B cell (primary cell): ENCODE data around the gene ARID3C. TPM values are rescaled to one million over a fixed set of nuclear protein-coding genes. Genes with fewer than 3 reads are reported as not detected.
A peak's percentile ranks its signal among the peaks of the same experiment; 100 is the strongest.

Experiments used
- ATAC-seq: fragments of 200-7000 bp; cut with Tn5 transposase; one replicate; pipeline ENCODE4 v1.10.0; 2021; ENCODE audit warnings: low read depth, mild to moderate bottlenecking, moderate number of reproducible peaks, moderate library complexity
- CTCF ChIA-PET: fragments of 350-600 bp; sonication (Branson Sonifier 250); formaldehyde crosslinking; loops from one replicate; lab custom pipeline; 2021; ENCODE audit warnings: antibody characterized with exemption, inconsistent platforms; lab: Charles Lee
- POLR2A ChIA-PET: fragments of 350-600 bp; sonication (Branson Sonifier 250); formaldehyde crosslinking; loops from one replicate; lab custom pipeline; 2021; ENCODE audit warnings: antibody characterized with exemption; lab: Charles Lee
- DNase-seq: peaks from one replicate; pipeline ENCODE4 v3.0.0; 2013
- H2AFZ ChIP-seq: 2 replicates; pipeline ENCODE4 v1.6.1; 2012; ENCODE audit warnings: mild to moderate bottlenecking, low read depth, low read length; ENCODE audit not compliant: insufficient read depth, poor library complexity, severe bottlenecking
- H3K27ac ChIP-seq, 2 donors: 1 replicate in 1 of 2; 2 replicates in 1 of 2; pipeline ENCODE4 v1.5.1; 2012 to 2013; ENCODE audit warnings: low read length in 2 of 2, mild to moderate bottlenecking in 2 of 2, moderate library complexity in 1 of 2
- H3K27me3 ChIP-seq, 4 experiments: fragments of 200-600 bp in 1 of 4; sonication (generic) in 1 of 4; replicated peaks in 1 of 4; 1 replicate in 2 of 4; 2 replicates in 2 of 4; pipeline versions ENCODE4 v1.6.1 to v1.7.0; 2013 to 2016; ENCODE audit warnings: low read length in 3 of 4, mild to moderate bottlenecking in 2 of 4, mixed read lengths in 1 of 4, moderate library complexity in 1 of 4; ENCODE audit not compliant: insufficient read depth in 4 of 4, control insufficient read depth in 3 of 4; ENCODE audit errors: control extremely low read depth in 1 of 4
- H3K36me3 ChIP-seq, 2 experiments: replicated peaks in 1 of 2; 1 replicate in 1 of 2; 2 replicates in 1 of 2; pipeline versions ENCODE4 v1.6.1 to v1.7.1; 2013; ENCODE audit warnings: low read length in 1 of 2; ENCODE audit not compliant: insufficient read depth in 2 of 2, control insufficient read depth in 1 of 2; ENCODE audit errors: control extremely low read depth in 1 of 2, extremely low read depth in 1 of 2
- H3K4me1 ChIP-seq, 2 donors: fragments of 200-600 bp in 1 of 2; sonication (generic) in 1 of 2; 1 replicate in 1 of 2; 2 replicates in 1 of 2; pipeline versions ENCODE4 v1.5.1 to v1.6.1; 2013 to 2017; ENCODE audit warnings: low read length in 2 of 2; ENCODE audit not compliant: control insufficient read depth in 2 of 2, insufficient read depth in 2 of 2
- H3K4me2 ChIP-seq: replicated peaks from 2 replicates; pipeline ENCODE3; 2012; ENCODE audit warnings: mild to moderate bottlenecking, low read depth, low read length; ENCODE audit not compliant: poor library complexity, severe bottlenecking
- H3K4me3 ChIP-seq, 5 experiments: fragments of 200-600 bp in 1 of 5; sonication (generic) in 1 of 5; 1 replicate in 3 of 5; 2 replicates in 2 of 5; pipeline versions ENCODE4 v1.5.1 to v1.7.0; 2011 to 2016; ENCODE audit warnings: low read length in 4 of 5, mild to moderate bottlenecking in 4 of 5, low read depth in 2 of 5, control low read depth in 1 of 5, moderate library complexity in 1 of 5; ENCODE audit not compliant: insufficient read depth in 1 of 5; ENCODE audit errors: control extremely low read depth in 1 of 5, extremely low read depth in 1 of 5
- H3K79me2 ChIP-seq: fragments of 200-600 bp; sonication (generic); one replicate; pipeline ENCODE4 v1.6.0; 2016; ENCODE audit warnings: low read length; ENCODE audit not compliant: control insufficient read depth, insufficient read depth
- H3K9ac ChIP-seq: fragments of 200-600 bp; sonication (generic); 2 replicates; pipeline ENCODE4 v1.6.1; 2017; ENCODE audit warnings: mild to moderate bottlenecking, low read length, moderate library complexity
- H3K9me3 ChIP-seq, 3 donors: one replicate each; pipeline versions ENCODE4 v1.6.1 to v1.7.1; 2013; ENCODE audit warnings: low read length in 2 of 3; ENCODE audit not compliant: control insufficient read depth in 2 of 3, insufficient read depth in 1 of 3; ENCODE audit errors: control extremely low read depth in 1 of 3
- H4K20me1 ChIP-seq: 2 replicates; pipeline ENCODE4 v1.6.0; 2012; ENCODE audit warnings: mild to moderate bottlenecking, low read length; ENCODE audit not compliant: insufficient read depth, control insufficient read depth, poor library complexity, severe bottlenecking
- H3K27ac Mint-ChIP-seq: one replicate; pipeline ENCODE4 v1.8.0; 2021; ENCODE audit warnings: mixed read lengths
- H3K27me3 Mint-ChIP-seq: one replicate; pipeline ENCODE4 v1.8.0; 2021; ENCODE audit warnings: mixed read lengths
- H3K4me1 Mint-ChIP-seq: one replicate; pipeline ENCODE4 v1.8.0; 2021; ENCODE audit warnings: mixed read lengths
- H3K4me3 Mint-ChIP-seq: one replicate; pipeline ENCODE4 v1.8.0; 2021; ENCODE audit warnings: mixed read lengths
- H3K9me3 Mint-ChIP-seq: one replicate; pipeline ENCODE4 v1.8.0; 2022; ENCODE audit warnings: mixed read lengths; ENCODE audit not compliant: insufficient read depth
- EZH2 ChIP-seq: IDR thresholded peaks from 2 replicates; pipeline ENCODE4 v1.6.1; 2012; ENCODE audit warnings: borderline replicate concordance, low read depth, mild to moderate bottlenecking, moderate library complexity, low read length; ENCODE audit not compliant: insufficient read depth, poor library complexity, severe bottlenecking
- WGBS: methylation state at CpG from one replicate; pipeline ENCODE4 v1.1.5; 2013; ENCODE audit warnings: missing lambda C conversion rate; ENCODE audit not compliant: insufficient coverage; 5-methylcytosine and 5-hydroxymethylcytosine counted together
- intact Hi-C: fragments of 100-400 bp; cut with micrococcal nuclease; formaldehyde crosslinking; loops from one replicate; pipeline ENCODE4 v1.10.0; 2022
- polyA plus RNA-seq: library from polyadenylated mRNA; depleted of rRNA; stranded (reverse); fragments of >200 nt; gene quantifications from 2 replicates; pipeline ENCODE4 v1.2.3, GENCODE V29; 2012
- total RNA-seq, 2 donors: library from RNA; stranded (reverse); fragments of 120-200 nt in 1 of 2; gene quantifications; 1 replicate in 1 of 2; 2 replicates in 1 of 2; pipeline versions ENCODE4 v1.2.3 to v1.2.4, GENCODE V29; 2013 to 2022
- TF ChIP-seq, protein P1 (sequence below): fragments of 200-600 bp; IDR thresholded peaks from one replicate; pipeline ENCODE4 v1.8.0; 2022; ENCODE audit warnings: antibody characterized with exemption, mild to moderate bottlenecking

Gene ARID3C
- total and polyA plus RNA-seq, 2 donors (not counting 1 experiment from before 2014, with no cell fraction given): not detected

DNA sequence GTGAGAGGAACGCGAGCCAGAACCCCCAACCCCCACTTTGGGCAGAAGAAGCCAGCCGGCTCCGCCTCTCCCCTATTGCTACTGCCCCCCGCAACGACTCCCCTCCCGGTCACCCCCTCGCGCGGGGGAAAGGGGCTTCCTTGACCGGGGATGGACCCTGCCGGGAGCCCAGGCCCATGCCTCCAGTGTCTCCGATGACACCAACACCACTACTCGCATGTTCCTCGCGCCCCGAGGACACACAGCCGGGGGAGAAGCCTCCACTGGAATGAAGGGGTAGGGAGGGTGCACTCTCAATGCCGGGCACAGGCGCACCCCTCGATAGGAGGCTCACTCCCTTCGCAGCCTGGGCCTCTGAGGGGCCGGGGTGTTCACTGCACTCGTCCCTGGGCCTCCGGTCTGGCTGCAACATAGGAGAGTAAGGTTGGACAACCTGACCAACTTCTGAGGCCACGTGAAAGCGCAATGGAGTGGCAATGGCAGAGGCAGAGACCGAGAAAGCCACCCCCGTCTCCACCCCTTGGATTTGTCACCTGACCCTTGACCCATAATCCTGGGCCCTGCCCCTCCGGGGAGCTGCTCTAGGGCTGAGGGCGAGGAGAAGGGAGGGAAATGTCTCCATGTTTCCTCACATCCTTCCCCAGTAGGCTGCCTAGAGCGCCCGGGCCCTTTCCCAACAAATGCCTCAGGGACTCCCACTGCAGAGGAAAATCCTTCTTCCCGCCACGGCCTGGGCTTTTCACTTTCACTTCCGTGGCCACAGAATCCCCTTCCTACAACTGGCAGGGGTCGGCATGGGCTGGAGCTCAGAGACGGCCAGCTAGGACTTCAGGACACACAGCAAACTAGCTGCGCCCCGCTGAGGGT lies 38.3 kb downstream of the ARID3C start:
- intact Hi-C loops: loop anchor here (1.0 to 10.0 kb wide), 5 partner anchors 42 to 966 kb away; no protein-coding TSS in a partner anchor
- Mint-ChIP-seq H3K9me3 (no peaks in the 10 kb centered on the region), H3K27me3 (peaks cover 77% of the 10 kb centered on the region), H3K4me1 (peaks cover 39% of the 10 kb centered on the region), H3K27ac (peak overlapping the region; percentile 34), H3K4me3 (peak overlapping the region; percentile 81)
- Histone ChIP-seq H3K9me3 (peaks cover 0 to 31% (median 0%) of the 10 kb centered on the region in 3 donors), H3K27me3 (peaks cover 0 to 84% (median 64%) of the 10 kb centered on the region in 4 experiments), H3K27ac (no peak overlapping the region), H2AFZ (peak overlapping the region; percentile 77), H4K20me1 (no peaks in the 10 kb centered on the region), H3K4me3 (peak overlapping the region; percentile 36 to 73 (median 48)), H3K4me2 (peak overlapping the region; percentile 99), H3K9ac (peak overlapping the region; percentile 79), H3K79me2 (no peaks in the 10 kb centered on the region), H3K4me1 (peaks cover 42 to 49% of the 10 kb centered on the region in 2 donors), H3K36me3 (no peaks in the 10 kb centered on the region)
- DNase-seq: peak; percentile 53
- POLR2A ChIA-PET: no interaction called here
- TF ChIP-seq, protein P1, sequence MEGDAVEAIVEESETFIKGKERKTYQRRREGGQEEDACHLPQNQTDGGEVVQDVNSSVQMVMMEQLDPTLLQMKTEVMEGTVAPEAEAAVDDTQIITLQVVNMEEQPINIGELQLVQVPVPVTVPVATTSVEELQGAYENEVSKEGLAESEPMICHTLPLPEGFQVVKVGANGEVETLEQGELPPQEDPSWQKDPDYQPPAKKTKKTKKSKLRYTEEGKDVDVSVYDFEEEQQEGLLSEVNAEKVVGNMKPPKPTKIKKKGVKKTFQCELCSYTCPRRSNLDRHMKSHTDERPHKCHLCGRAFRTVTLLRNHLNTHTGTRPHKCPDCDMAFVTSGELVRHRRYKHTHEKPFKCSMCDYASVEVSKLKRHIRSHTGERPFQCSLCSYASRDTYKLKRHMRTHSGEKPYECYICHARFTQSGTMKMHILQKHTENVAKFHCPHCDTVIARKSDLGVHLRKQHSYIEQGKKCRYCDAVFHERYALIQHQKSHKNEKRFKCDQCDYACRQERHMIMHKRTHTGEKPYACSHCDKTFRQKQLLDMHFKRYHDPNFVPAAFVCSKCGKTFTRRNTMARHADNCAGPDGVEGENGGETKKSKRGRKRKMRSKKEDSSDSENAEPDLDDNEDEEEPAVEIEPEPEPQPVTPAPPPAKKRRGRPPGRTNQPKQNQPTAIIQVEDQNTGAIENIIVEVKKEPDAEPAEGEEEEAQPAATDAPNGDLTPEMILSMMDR: no peak
- peak; percentile 8 for TF ChIP-seq EZH2
- WGBS: 6% methylated on average over 25 of the region's 40 CpGs
- ATAC-seq: no peak
- CTCF ChIA-PET: interaction anchor here (0.6 to 2.7 kb wide), 14 partner anchors 8 to 967 kb away, joined by 3 to 30 read pairs (median 6); no protein-coding TSS in a partner anchor
